ENCODE data around the gene NMBR. TPM values are rescaled to one million over a fixed set of nuclear protein-coding genes. Genes with fewer than 3 reads are reported as not detected.
"Not testable (repeated sequence)": the region's sequence is repeated elsewhere in the genome, so short reads cannot be mapped to it uniquely, and the experiment has no call there.

NMBR gene
- total RNA-seq, 1 donor from 2014 or later = not detected

DNA sequence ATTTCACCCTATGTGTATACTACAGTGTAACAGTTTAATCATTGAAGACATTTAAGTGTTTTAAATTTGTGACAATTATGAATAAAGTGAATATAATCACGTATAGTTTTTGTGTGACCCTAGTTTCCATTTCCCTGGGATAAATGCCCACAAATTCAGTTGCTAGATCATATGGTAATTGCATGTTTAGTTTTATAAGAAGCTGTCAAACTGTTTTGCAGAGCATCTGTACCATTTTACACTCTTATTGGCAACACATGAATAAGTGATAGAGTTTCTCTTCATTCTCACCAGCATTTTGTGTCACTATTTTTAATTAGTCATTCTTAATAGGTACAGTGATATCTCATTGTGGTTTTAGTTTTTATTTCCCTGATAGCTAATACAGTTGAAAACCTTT, 7.4 kb upstream of the NMBR start:
- no peak for ATAC-seq

DNA sequence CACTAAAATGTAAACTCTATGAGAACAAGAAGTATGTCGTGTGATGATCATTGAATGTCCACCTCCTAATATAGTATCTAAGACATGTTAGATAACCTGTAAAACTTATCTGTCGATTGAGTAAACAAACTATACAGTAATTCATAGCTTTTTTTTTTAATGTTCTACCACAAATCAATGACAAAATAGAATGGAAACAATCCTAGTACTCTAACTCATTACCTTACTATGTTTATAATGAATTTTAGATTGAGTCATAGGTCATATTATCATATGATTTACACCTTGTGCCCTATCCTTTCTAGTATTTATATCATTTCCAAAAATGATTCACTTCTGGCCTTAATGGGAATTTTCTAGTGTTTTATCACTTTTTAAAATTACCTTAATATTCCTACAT, 6.3 kb upstream of the NMBR start:
- ATAC-seq = no peak

DNA sequence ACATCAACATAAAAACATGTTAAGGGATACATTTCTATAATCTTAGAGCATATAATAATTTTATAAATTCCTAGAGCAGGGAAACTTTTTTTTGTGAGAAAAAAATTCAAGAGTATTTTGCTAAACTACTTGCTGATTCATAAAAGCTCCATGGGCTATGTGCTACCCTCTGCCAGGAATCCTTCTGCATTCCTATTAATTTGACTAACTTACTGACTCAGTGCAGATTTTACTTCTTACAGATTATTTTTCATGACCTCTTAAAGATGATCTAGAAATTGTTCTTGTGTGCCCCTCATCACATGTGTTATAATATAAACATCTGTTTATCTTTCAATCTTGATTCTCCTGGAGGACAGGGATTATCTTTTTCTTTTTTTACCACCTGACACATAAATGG, 5.8 kb upstream of the NMBR start:
- no peak for ATAC-seq

DNA sequence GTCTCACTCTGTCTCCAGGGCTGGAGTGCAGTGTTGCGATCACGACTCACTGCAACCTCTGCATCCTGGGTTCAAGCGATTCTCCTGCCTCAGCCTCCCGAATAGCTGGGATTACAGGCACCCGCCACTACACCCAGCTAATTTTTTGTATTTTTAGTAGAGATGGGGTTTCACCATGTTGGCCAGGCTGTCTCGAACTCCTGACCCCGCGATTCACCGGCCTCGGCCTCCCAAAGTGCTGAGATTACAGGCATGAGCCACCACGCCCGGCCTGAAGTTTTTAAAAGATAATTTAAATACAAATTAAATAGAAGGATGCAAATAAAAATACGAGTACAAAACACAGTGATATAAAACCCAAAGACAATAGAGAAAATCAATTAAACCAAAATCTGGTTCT, 5.4 kb downstream of the NMBR start:
- not testable (repeated sequence) for ATAC-seq

DNA sequence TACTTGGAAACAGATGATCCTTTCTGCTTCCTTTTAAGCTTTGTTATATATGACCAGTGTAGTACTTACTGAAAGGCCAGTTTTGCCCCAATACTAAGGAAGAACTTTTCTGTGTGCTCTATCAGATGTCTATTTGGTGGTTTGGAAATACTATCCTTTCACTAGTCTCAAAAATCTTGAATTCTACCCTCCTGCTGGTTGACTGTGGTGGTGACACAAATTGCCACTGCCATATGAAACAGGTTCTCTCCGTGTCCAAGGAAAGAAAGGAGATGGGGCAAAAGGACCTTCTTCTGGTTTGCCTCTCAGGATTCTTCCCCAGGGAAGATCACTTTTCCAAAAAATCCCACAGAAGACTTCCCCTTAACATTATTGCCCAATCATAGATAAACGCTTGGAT, 8.0 kb downstream of the NMBR start:
- no peak for ATAC-seq

- no peak for ATAC-seq
Measured at GRCh38 chr6:142132625-142133024, 14.3 kb downstream of the NMBR start, which contains the start of gene GJE1. TSS of gene GJE1 (plus strand) at chr6:142132925. CDS start at chr6:142133159, 234 bp downstream.

- ATAC-seq = no peak
Measured at GRCh38 chr6:142130814-142131213, 16.1 kb downstream of the NMBR start.

- no peak for ATAC-seq
Measured at GRCh38 chr6:142121342-142121741, 25.6 kb downstream of the NMBR start.

DNA sequence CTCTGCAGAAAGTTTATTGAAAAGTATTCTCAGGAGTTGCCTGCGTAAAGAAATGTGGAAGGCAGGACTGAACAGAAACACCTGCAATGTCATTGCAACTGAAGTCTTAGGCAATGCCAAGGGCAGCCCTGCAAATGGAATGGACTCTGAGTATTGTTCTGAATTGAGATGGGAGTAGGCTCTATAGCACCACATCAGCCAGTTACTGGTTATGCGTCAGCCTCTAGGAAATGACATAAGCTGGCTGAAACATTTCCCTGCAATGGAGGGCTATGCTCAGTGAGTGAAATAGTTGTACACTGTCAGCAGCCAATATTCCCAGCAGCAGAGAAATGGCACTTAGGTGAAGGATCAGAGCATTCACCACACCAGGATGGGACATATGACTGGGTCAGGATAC, 28.0 kb downstream of the NMBR start:
- ATAC-seq = no peak

DNA sequence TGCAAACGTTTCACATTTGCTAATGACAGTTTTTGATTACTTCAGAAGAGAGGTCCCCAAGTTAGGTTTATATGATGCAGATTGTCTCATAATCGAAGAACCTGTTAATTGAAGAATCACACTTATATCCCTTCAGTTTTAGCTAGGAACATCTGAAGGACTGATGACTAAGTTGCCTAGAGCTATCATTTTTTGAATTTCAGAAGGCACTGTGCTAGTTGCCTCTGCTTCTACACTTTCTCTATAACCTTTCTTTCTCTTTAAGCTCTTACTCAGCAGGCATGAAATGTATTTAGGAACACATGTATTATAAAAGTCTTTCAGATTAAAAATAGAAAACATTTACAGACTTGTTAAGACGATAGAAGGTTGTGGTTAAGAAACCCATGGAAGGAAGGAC, 28.6 kb downstream of the NMBR start:
- no peak for ATAC-seq

DNA sequence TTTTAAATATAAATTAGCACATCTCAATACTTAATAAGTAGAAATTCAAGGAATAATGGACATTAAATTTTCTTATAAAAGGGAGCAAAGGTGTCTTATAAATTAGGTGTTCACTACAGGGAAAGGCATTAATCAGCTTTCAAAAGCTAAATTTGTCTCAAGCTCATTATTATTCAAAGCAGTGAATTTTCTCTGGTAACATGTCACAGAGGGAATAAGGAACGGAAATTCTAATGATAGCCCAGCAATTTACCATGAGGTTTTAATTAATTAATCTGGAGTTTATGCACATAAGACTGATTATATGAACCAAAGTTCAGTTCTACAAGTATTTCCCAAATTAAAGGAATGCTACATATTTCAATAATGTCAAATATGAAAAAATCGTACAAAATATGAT, 29.6 kb downstream of the NMBR start:
- no peak for ATAC-seq

GRCh38 chr6:142112451-142113061, 34.4 kb downstream of the NMBR start:
- peak; percentile 59 for ATAC-seq

DNA sequence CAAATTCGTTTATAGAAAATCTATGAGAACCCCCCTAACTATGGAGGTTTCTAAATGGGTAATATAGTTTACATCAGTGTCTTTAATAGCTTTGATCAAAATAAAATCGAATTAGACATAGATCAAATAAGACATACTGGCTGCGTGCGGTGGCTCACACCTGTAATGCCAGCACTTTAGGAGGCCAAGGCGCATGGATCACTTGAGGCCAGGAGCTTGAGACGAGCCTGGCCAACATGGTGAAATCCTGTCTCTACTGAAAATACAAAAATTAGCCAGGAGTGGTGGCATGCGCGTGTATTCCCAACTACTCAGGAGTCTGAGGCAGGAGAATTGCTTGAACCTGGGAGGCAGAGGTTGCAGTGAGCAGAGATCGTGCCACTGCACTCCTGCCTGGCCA, 36.1 kb downstream of the NMBR start:
- ATAC-seq = not testable (repeated sequence)

DNA sequence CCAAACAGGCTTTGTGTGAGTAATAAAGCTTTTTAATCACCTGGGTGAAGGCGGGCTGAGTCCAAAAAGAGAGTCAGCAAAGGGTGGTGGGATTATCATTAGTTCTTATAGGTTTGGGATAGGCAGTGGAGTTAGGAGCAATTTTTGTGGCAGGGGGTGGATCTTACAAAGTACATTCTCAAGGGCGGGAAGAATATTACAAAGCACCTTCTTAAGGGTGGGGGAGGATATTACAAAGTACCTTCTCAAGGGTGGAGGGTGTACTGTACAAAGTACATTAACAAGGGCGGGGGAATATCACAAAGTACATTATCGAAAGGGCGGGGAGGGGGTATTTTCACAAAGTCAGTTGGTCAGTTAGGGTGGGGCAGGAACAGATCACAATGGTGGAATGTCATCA, 42.1 kb downstream of the NMBR start:
- ATAC-seq = not testable (repeated sequence)

- ATAC-seq = no peak
Measured at GRCh38 chr6:142088858-142089216, 58.1 kb downstream of the NMBR start.

GRCh38 chr6:142087950-142088857, 58.7 kb downstream of the NMBR start:
- no peak for ATAC-seq

DNA sequence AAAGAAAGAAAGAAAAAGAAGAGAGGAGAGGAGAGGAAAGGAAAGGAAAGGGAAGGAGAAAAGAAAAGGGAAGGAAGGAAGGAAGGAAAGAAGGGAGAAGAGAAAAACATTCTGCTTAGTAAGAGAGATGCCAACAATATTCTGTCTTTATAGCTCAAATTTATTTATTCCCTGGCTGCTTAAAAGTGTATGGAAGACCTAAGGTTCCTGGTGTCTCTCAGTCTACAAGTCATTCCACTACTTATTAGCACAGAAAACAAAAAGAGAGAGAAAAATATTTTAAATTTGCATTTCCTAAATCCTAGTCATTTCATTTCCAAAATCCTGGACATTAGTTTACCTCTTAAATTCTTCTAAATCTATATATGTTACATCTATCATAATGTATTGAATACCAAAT, 67.8 kb downstream of the NMBR start:
- no peak for ATAC-seq

DNA sequence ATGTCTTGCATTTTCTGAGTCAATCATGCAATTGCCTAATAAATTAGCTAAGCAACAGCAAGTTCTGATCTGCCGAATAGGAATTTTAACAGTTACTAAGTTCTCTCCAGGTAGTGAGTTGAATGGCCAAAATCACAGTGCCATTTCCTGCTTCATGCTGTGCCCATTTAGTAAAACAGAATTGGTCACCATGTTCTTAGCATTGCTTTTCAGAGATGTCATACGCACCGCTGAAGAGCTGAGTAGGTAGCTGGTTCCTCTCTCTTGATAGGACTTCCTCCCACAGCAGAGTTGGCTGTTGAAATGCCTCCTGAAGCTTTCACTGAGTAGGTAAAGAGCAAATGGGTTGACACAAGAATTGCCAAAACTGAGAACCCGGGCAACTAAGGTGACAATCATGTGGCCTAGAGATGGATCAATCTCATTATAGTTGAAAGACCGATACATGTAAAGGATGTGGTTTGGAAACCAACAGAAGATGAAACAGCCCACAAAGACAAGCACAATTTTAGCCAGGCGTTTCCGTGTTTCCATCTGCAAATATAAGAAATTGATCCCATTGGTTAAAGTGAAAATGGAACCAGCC, 71.3 kb downstream of the NMBR start:
- no peak for ATAC-seq

DNA sequence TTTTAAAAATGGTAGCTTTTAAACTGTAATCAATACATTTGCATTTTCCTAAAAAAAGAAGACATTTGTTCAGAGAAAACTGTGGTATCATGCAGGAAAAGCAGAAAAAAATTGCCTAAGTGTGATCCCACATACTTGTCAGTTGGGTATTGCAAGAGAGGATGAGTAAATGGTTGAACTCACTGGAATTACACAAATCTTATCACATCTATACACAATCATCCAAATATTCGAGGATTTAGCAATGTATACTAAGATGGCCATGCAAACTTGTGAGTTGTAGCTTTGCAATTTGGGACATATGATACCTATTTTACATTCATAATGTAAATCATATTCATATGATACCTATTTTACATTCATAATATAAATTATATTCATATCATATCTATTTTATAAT, 72.4 kb downstream of the NMBR start:
- ATAC-seq = no peak

- no peak for ATAC-seq
Measured at GRCh38 chr6:142071981-142072380, 74.9 kb downstream of the NMBR start.

- no peak for ATAC-seq
Measured at GRCh38 chr6:142068416-142068815, 78.5 kb downstream of the NMBR start.

DNA sequence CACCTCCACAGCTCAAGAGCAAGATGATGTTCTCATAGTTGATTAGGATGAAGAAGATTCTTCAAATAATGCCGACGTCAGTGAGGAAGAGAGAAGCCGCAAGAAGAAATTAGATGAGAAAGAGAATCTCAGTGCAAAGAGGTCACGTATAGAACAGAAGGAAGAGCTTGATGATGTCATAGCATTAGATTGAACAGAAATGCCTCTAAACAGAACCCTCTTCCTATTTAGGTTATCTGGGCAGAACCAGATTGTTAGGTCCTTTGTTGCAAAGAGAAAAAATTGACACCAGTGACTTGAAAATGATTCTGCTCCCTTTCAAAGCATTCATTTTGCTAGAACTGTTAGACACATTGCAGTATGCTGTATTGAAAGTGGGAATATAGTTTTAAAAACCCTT, 84.1 kb downstream of the NMBR start:
- not testable (repeated sequence) for ATAC-seq

GRCh38 chr6:142058551-142059290, 88.2 kb downstream of the NMBR start:
- no peak for ATAC-seq
